Measurements from ENCODE around the gene CNPY4. TPM values are rescaled to one million over a fixed set of nuclear protein-coding genes. Genes with fewer than 3 reads are reported as not detected.

CNPY4 gene
- total RNA-seq, 2 experiments from 2014 or later, result 22.5 to 25.6 TPM

- Histone ChIP-seq H3K27ac (ENCODE audit: low read depth in 1 of 2, low read length in 2 of 2) (no peak overlapping the region), H3K27me3 (ENCODE audit: control insufficient read depth in 1 of 2, insufficient read depth in 2 of 2, low read length in 2 of 2) (no peaks in the 10 kb centered on the region), H3K4me1 (ENCODE audit: insufficient read depth, low read length) (peaks cover 62% of the 10 kb centered on the region), H3K9me3 (ENCODE audit: control insufficient read depth in 1 of 2, insufficient read depth in 1 of 2, low read length in 2 of 2) (no peaks in the 10 kb centered on the region), H3K36me3 (ENCODE audit: insufficient read depth, low read length) (peaks cover 24% of the 10 kb centered on the region), H3K4me3 (ENCODE audit: low read length) (no peak overlapping the region)
- Mint-ChIP-seq H3K9me3 (no peaks in the 10 kb centered on the region), H3K36me3 (ENCODE audit: low read depth) (peaks cover 23% of the 10 kb centered on the region), H3K4me1 (ENCODE audit: low read depth) (peaks cover 60% of the 10 kb centered on the region), H3K4me3 (peak overlapping the region; percentile 93), H3K27me3 (no peaks in the 10 kb centered on the region), H3K27ac (peak overlapping the region; percentile 53)
- DNase-seq (no peak), ATAC-seq (ENCODE audit: poor library complexity) (no peak)
- intact Hi-C loops (cut with DNase I, micrococcal nuclease), result loop anchor here in 1 of 2 experiments (10.0 kb wide), 1 partner anchor 55 kb away; the partner anchor contains the start of gene PVRIG
- POLR2A ChIA-PET, result interaction anchor here (0.6 to 3.1 kb wide), 3 partner anchors 7 to 17 kb away, joined by 3 to 19 read pairs (median 14); partner anchors contain the start of genes GAL3ST4, GPC2, LAMTOR4 and STAG3
- TF ChIP-seq, protein P1, sequence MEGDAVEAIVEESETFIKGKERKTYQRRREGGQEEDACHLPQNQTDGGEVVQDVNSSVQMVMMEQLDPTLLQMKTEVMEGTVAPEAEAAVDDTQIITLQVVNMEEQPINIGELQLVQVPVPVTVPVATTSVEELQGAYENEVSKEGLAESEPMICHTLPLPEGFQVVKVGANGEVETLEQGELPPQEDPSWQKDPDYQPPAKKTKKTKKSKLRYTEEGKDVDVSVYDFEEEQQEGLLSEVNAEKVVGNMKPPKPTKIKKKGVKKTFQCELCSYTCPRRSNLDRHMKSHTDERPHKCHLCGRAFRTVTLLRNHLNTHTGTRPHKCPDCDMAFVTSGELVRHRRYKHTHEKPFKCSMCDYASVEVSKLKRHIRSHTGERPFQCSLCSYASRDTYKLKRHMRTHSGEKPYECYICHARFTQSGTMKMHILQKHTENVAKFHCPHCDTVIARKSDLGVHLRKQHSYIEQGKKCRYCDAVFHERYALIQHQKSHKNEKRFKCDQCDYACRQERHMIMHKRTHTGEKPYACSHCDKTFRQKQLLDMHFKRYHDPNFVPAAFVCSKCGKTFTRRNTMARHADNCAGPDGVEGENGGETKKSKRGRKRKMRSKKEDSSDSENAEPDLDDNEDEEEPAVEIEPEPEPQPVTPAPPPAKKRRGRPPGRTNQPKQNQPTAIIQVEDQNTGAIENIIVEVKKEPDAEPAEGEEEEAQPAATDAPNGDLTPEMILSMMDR (IDR thresholded peaks at IDR 0.05), result no peak
- CTCF ChIA-PET, result no interaction called here
Observed at GRCh38 chr7:100160067-100160466, 40.6 kb downstream of the CNPY4 start.

DNA sequence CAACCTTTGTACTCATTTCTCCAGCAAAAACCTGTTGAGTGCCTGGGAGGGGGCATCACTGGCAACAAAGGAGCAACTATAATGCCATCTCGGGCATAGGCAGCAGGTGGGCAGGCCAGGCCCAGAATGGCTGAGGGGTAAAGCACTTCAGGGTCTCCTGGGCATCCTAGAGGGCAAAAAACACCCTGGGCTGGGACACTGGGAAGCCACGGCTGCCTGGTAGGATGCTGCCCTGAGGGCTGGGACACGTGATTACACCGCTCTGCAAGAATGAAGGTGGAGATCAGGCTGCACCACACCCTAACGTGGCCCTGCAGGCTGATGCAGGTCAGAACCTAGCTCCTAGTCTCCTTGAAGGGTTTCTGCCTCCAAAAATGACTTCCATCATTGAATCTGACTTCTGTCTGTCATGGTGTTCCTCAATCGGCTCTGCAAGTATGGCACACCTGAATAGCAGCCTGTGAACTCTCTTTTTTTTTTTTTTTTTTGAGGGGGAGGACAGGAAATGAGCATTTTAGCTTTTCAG is 43.6 kb downstream of the CNPY4 start:
- H3K27me3 ChIP-seq (ENCODE audit: control insufficient read depth in 1 of 2, insufficient read depth in 2 of 2, low read length in 2 of 2), result no peaks in the 10 kb centered on the region
- no peaks in the 10 kb centered on the region for H3K9me3 Mint-ChIP-seq
- H3K4me3 ChIP-seq (ENCODE audit: low read length), result no peak overlapping the region
- intact Hi-C loops (cut with DNase I, micrococcal nuclease), result loop anchor here in 1 of 2 experiments (2.0 to 10.0 kb wide), 2 partner anchors 14 to 52 kb away; partner anchors contain the start of genes GPC2, PVRIG and STAG3
- H3K27me3 Mint-ChIP-seq, result no peaks in the 10 kb centered on the region
- TF ChIP-seq, protein P1 (IDR thresholded peaks at IDR 0.05), result no peak
- ChIA-PET POLR2A (interaction anchor here (0.6 to 8.3 kb wide), 9 partner anchors 9 to 48 kb away, joined by 3 to 109 read pairs (median 4); partner anchors contain the start of genes GPC2, LAMTOR4, MBLAC1 and STAG3), CTCF (interaction anchor here (0.7 to 1.2 kb wide), 3 partner anchors 9 to 32 kb away, joined by 3 to 4 read pairs (median 4); no protein-coding TSS in a partner anchor)
- H3K36me3 ChIP-seq (ENCODE audit: insufficient read depth, low read length), result no peaks in the 10 kb centered on the region
- peaks cover 61% of the 10 kb centered on the region for H3K4me1 Mint-ChIP-seq (ENCODE audit: low read depth)
- peak overlapping the region; percentile 91 for H3K27ac Mint-ChIP-seq
- DNase-seq (peak in 4 of 14 experiments; percentile 45 to 52 (median 48)), ATAC-seq (ENCODE audit: poor library complexity) (peak; percentile 43)
- H3K4me1 ChIP-seq (ENCODE audit: insufficient read depth, low read length), result peaks cover 63% of the 10 kb centered on the region
- peak overlapping the region; percentile 75 for H3K4me3 Mint-ChIP-seq
- peak overlapping the region; percentile 53 to 66 for H3K27ac ChIP-seq (ENCODE audit: low read depth in 1 of 2, low read length in 2 of 2)
- no peaks in the 10 kb centered on the region for H3K36me3 Mint-ChIP-seq (ENCODE audit: low read depth)
- H3K9me3 ChIP-seq (ENCODE audit: control insufficient read depth in 1 of 2, insufficient read depth in 1 of 2, low read length in 2 of 2), result peaks cover 0 to 3% of the 10 kb centered on the region in 2 experiments

GRCh38 chr7:100163871-100164270 is 44.4 kb downstream of the CNPY4 start:
- intact Hi-C loops (cut with DNase I, micrococcal nuclease), result loop anchor here in 1 of 2 experiments (2.0 to 10.0 kb wide), 2 partner anchors 13 to 51 kb away; partner anchors contain the start of genes GPC2, PVRIG and STAG3
- CTCF ChIA-PET, result interaction anchor here (0.7 to 1.2 kb wide), 2 partner anchors 8 to 33 kb away, joined by 4 read pairs; no protein-coding TSS in a partner anchor
- Mint-ChIP-seq H3K9me3 (no peaks in the 10 kb centered on the region), H3K36me3 (ENCODE audit: low read depth) (no peaks in the 10 kb centered on the region), H3K27ac (peak overlapping the region; percentile 91), H3K4me1 (ENCODE audit: low read depth) (peaks cover 66% of the 10 kb centered on the region), H3K4me3 (peak overlapping the region; percentile 75), H3K27me3 (no peaks in the 10 kb centered on the region)
- Histone ChIP-seq H3K4me3 (ENCODE audit: low read length) (no peak overlapping the region), H3K9me3 (ENCODE audit: control insufficient read depth in 1 of 2, insufficient read depth in 1 of 2, low read length in 2 of 2) (peaks cover 0 to 3% of the 10 kb centered on the region in 2 experiments), H3K27me3 (ENCODE audit: control insufficient read depth in 1 of 2, insufficient read depth in 2 of 2, low read length in 2 of 2) (no peaks in the 10 kb centered on the region), H3K4me1 (ENCODE audit: insufficient read depth, low read length) (peaks cover 67% of the 10 kb centered on the region), H3K27ac (ENCODE audit: low read depth in 1 of 2, low read length in 2 of 2) (peak overlapping the region; percentile 53 to 66), H3K36me3 (ENCODE audit: insufficient read depth, low read length) (no peaks in the 10 kb centered on the region)
- TF ChIP-seq, protein P1 (IDR thresholded peaks at IDR 0.05), result no peak
- DNase-seq (no peak), ATAC-seq (ENCODE audit: poor library complexity) (no peak)
- POLR2A ChIA-PET, result interaction anchor here (0.6 to 8.3 kb wide), 8 partner anchors 8 to 47 kb away, joined by 3 to 109 read pairs (median 5); partner anchors contain the start of genes GPC2, LAMTOR4, MBLAC1 and STAG3

All from CD4-positive, alpha-beta T cell (primary cell).